Astrocyte (in vitro differentiated cells and primary cell): ENCODE data around the gene TLE7. TPM values are rescaled to one million over a fixed set of nuclear protein-coding genes. Genes with fewer than 3 reads are reported as not detected.
A peak's percentile ranks its signal among the peaks of the same experiment; 100 is the strongest.

Experiments
- DNase-seq: peaks from one replicate; pipeline ENCODE4 v3.0.0-alpha.2; 2010; ENCODE audit warnings: low read depth
- FAIRE-seq: peaks from 2 replicates; lab custom pipeline; 2011; peaks lifted over from hg19 to GRCh38; lab: Jason Lieb, UNC
- H2AFZ ChIP-seq: 2 replicates; pipeline ENCODE4 v1.6.0; 2012; ENCODE audit warnings: low read depth, low read length, inconsistent platforms
- H3K27ac ChIP-seq: 2 replicates; pipeline ENCODE4 v1.5.1; 2011; ENCODE audit warnings: low read depth, low read length, inconsistent platforms
- H3K27me3 ChIP-seq: 2 replicates; pipeline ENCODE4 v1.6.0; 2011; ENCODE audit warnings: low read length, inconsistent platforms; ENCODE audit not compliant: insufficient read depth
- H3K36me3 ChIP-seq: 2 replicates; pipeline ENCODE4 v1.5.1; 2011; ENCODE audit warnings: low read length, inconsistent platforms; ENCODE audit not compliant: insufficient read depth
- H3K4me1 ChIP-seq: 2 replicates; pipeline ENCODE4 v1.5.1; 2011; ENCODE audit warnings: low read length, inconsistent platforms; ENCODE audit not compliant: insufficient read depth
- H3K4me2 ChIP-seq: 2 replicates; pipeline ENCODE4 v1.6.0; 2012; ENCODE audit warnings: low read length, inconsistent platforms
- H3K4me3 ChIP-seq: 2 replicates; pipeline ENCODE4 v1.5.1; 2011; ENCODE audit warnings: low read depth, mild to moderate bottlenecking, low read length, inconsistent platforms; ENCODE audit not compliant: insufficient read depth
- H3K79me2 ChIP-seq: 2 replicates; pipeline ENCODE4 v1.6.0; 2012; ENCODE audit warnings: mild to moderate bottlenecking, low read length, inconsistent platforms; ENCODE audit not compliant: insufficient read depth
- H3K9ac ChIP-seq: 2 replicates; pipeline ENCODE4 v1.6.0; 2012; ENCODE audit warnings: mild to moderate bottlenecking, low read length, inconsistent platforms
- H3K9me3 ChIP-seq: 2 replicates; pipeline ENCODE4 v1.5.1; 2012; ENCODE audit warnings: low read depth, mild to moderate bottlenecking, low read length, inconsistent platforms; ENCODE audit not compliant: insufficient read depth
- H4K20me1 ChIP-seq: 2 replicates; pipeline ENCODE4 v1.6.0; 2012; ENCODE audit warnings: low read length, inconsistent platforms; ENCODE audit not compliant: insufficient read depth
- H3K27ac Mint-ChIP-seq: one replicate; pipeline ENCODE4 v1.8.0; 2021; ENCODE audit warnings: mild to moderate bottlenecking, mixed read lengths; ENCODE audit not compliant: unreplicated experiment
- H3K27me3 Mint-ChIP-seq: one replicate; pipeline ENCODE4 v1.8.0; 2021; ENCODE audit warnings: low read depth, mixed read lengths; ENCODE audit not compliant: unreplicated experiment
- H3K36me3 Mint-ChIP-seq: one replicate; pipeline ENCODE4 v1.8.0; 2021; ENCODE audit warnings: low read depth, mixed read lengths; ENCODE audit not compliant: unreplicated experiment
- H3K4me1 Mint-ChIP-seq: one replicate; pipeline ENCODE4 v1.8.0; 2021; ENCODE audit warnings: low read depth, mixed read lengths; ENCODE audit not compliant: unreplicated experiment
- H3K4me3 Mint-ChIP-seq: one replicate; pipeline ENCODE4 v1.8.0; 2021; ENCODE audit warnings: mild to moderate bottlenecking, moderate library complexity, mixed read lengths; ENCODE audit not compliant: unreplicated experiment
- H3K9me3 Mint-ChIP-seq: one replicate; pipeline ENCODE4 v1.8.0; 2021; ENCODE audit warnings: mild to moderate bottlenecking, mixed read lengths; ENCODE audit not compliant: unreplicated experiment
- EZH2 ChIP-seq: IDR thresholded peaks from 2 replicates; pipeline ENCODE4 v1.6.1; 2012; ENCODE audit warnings: mild to moderate bottlenecking, low read length, inconsistent platforms; ENCODE audit not compliant: insufficient read depth
- total RNA-seq: library from RNA; stranded (reverse); gene quantifications from 2 replicates; pipeline ENCODE4 v1.2.1, GENCODE V29; 2021
- TF ChIP-seq, protein P1 (sequence below): IDR thresholded peaks from 2 replicates; pipeline ENCODE4 v1.5.1; 2011; ENCODE audit warnings: low read depth, mild to moderate bottlenecking, inconsistent platforms, low read length, moderate library complexity; ENCODE audit not compliant: insufficient read depth

TLE7 gene
- total RNA-seq, 1 donor from 2014 or later = not detected

- no peak within 1 kb of the TSS for H3K9ac ChIP-seq
- no peak within 1 kb of the TSS for H3K27ac Mint-ChIP-seq
- H2AFZ ChIP-seq = no peak within 1 kb of the TSS
- no peak for TF ChIP-seq EZH2
- TF ChIP-seq, protein P1, sequence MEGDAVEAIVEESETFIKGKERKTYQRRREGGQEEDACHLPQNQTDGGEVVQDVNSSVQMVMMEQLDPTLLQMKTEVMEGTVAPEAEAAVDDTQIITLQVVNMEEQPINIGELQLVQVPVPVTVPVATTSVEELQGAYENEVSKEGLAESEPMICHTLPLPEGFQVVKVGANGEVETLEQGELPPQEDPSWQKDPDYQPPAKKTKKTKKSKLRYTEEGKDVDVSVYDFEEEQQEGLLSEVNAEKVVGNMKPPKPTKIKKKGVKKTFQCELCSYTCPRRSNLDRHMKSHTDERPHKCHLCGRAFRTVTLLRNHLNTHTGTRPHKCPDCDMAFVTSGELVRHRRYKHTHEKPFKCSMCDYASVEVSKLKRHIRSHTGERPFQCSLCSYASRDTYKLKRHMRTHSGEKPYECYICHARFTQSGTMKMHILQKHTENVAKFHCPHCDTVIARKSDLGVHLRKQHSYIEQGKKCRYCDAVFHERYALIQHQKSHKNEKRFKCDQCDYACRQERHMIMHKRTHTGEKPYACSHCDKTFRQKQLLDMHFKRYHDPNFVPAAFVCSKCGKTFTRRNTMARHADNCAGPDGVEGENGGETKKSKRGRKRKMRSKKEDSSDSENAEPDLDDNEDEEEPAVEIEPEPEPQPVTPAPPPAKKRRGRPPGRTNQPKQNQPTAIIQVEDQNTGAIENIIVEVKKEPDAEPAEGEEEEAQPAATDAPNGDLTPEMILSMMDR = no peak
- no peaks in the 10 kb centered on the region for H3K4me1 Mint-ChIP-seq
- no peaks in the 10 kb centered on the region for H4K20me1 ChIP-seq
- FAIRE-seq (no peak), DNase-seq (no peak)
- H3K4me3 Mint-ChIP-seq = no peak within 1 kb of the TSS
- H3K79me2 ChIP-seq = no peaks in the 10 kb centered on the region
- H3K4me2 ChIP-seq = no peak within 1 kb of the TSS
- no peaks in the 10 kb centered on the region for H3K9me3 ChIP-seq
- H3K4me1 ChIP-seq = no peaks in the 10 kb centered on the region
- H3K4me3 ChIP-seq = no peak within 1 kb of the TSS
- no peaks in the 10 kb centered on the region for H3K36me3 ChIP-seq
- no peaks in the 10 kb centered on the region for H3K9me3 Mint-ChIP-seq
- peaks cover 4% of the 10 kb centered on the region for H3K27me3 ChIP-seq
- H3K27ac ChIP-seq = no peak within 1 kb of the TSS
- H3K27me3 Mint-ChIP-seq = peaks cover 2% of the 10 kb centered on the region
- H3K36me3 Mint-ChIP-seq = no peaks in the 10 kb centered on the region
Measured at GRCh38 chr16:71489122-71489521, 47.3 kb upstream of the TLE7 start, which contains the start of gene ZNF19. TSS of gene ZNF19 (minus strand) at chr16:71489324. CDS start at chr16:71482114, 7,210 bp downstream.

DNA sequence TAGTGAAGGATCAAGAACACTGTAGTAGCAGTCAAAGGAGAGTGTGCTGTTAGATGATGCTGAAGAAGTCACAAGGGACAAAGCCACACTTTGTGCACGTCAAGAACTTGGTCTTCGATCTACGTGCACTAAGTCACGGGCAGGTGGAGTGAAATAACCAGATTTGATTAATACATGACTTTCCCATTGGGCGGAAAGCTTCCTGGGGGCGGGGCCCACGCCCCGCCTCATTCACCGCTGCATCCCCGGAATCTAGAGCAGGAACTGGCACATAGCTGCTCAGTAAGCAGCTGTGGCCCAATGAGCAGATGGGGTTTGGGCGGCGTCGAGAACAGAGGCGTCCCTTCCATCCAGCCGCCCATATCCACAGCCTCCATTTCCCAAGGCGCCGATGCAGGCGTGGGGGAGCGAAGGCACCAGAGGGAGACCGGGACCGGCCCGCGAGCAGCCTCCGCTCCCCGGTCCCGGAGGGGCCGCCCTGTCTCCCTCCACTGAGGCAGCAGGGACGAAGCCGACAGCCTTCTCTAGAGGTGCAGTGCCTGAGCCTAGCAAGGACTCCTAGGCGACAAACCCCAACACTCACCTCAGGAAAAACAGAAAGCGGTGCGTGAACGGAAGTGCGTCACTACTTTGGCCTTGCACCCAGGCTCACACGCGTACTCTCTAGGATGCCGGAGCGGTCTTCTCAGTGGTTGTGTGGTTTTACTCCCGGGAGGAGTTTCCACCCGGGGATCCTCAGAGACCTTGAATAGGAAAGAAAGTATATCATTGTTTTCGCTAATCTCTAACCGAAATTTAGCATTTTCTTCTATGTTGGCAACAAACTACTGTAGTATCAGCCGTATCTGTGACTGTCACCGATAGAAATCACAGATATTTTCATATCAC is 42.4 kb upstream of the TLE7 start:
- H3K27ac ChIP-seq = peak overlapping the region; percentile 95
- peak overlapping the region; percentile 95 for H2AFZ ChIP-seq
- H3K9me3 ChIP-seq = no peaks in the 10 kb centered on the region
- Mint-ChIP-seq H3K27ac (peak overlapping the region; percentile 87), H3K27me3 (peaks cover 2% of the 10 kb centered on the region), H3K9me3 (no peaks in the 10 kb centered on the region), H3K36me3 (peaks cover 4% of the 10 kb centered on the region), H3K4me1 (peaks cover 10% of the 10 kb centered on the region), H3K4me3 (peak overlapping the region; percentile 82)
- TF ChIP-seq EZH2 = no peak
- TF ChIP-seq, protein P1 = no peak
- H3K4me1 ChIP-seq = peaks cover 4% of the 10 kb centered on the region
- peak overlapping the region; percentile 79 for H3K4me3 ChIP-seq
- H3K4me2 ChIP-seq = peak overlapping the region; percentile 85
- peak overlapping the region; percentile 93 for H3K9ac ChIP-seq
- H3K27me3 ChIP-seq = no peaks in the 10 kb centered on the region
- H3K79me2 ChIP-seq = no peaks in the 10 kb centered on the region
- no peaks in the 10 kb centered on the region for H4K20me1 ChIP-seq
- H3K36me3 ChIP-seq = no peaks in the 10 kb centered on the region
- peak; percentile 89 for FAIRE-seq
- DNase-seq = peak; percentile 92

GRCh38 chr16:71482569-71482968 is 40.7 kb upstream of the TLE7 start:
- Histone ChIP-seq H3K9ac (no peak overlapping the region), H3K27ac (no peak overlapping the region), H3K9me3 (no peaks in the 10 kb centered on the region), H3K79me2 (no peaks in the 10 kb centered on the region), H3K27me3 (no peaks in the 10 kb centered on the region), H3K4me1 (peaks cover 4% of the 10 kb centered on the region), H3K4me3 (no peak overlapping the region), H2AFZ (no peak overlapping the region), H4K20me1 (no peaks in the 10 kb centered on the region), H3K4me2 (no peak overlapping the region), H3K36me3 (no peaks in the 10 kb centered on the region)
- DNase-seq = no peak
- no peak for FAIRE-seq
- H3K27ac Mint-ChIP-seq = no peak overlapping the region
- H3K4me1 Mint-ChIP-seq = peaks cover 10% of the 10 kb centered on the region
- peaks cover 10% of the 10 kb centered on the region for H3K36me3 Mint-ChIP-seq
- no peak for TF ChIP-seq EZH2
- TF ChIP-seq, protein P1 = no peak
- peaks cover 2% of the 10 kb centered on the region for H3K9me3 Mint-ChIP-seq
- no peaks in the 10 kb centered on the region for H3K27me3 Mint-ChIP-seq
- no peak overlapping the region for H3K4me3 Mint-ChIP-seq
